HCEC 1CT (cell line): Measurements from ENCODE around the gene PPP1R14C.
"Not testable (repeated sequence)": the region's sequence is repeated elsewhere in the genome, so short reads cannot be mapped to it uniquely, and the experiment has no call there.

ENCODE experiments used
- DNase-seq: peaks from one replicate; pipeline ENCODE4 v3.0.0-alpha.2; 2017

The PPP1R14C gene

GRCh38 chr6:150228072-150228733, 85.4 kb downstream of the PPP1R14C start:
- DNase-seq: no peak

DNA sequence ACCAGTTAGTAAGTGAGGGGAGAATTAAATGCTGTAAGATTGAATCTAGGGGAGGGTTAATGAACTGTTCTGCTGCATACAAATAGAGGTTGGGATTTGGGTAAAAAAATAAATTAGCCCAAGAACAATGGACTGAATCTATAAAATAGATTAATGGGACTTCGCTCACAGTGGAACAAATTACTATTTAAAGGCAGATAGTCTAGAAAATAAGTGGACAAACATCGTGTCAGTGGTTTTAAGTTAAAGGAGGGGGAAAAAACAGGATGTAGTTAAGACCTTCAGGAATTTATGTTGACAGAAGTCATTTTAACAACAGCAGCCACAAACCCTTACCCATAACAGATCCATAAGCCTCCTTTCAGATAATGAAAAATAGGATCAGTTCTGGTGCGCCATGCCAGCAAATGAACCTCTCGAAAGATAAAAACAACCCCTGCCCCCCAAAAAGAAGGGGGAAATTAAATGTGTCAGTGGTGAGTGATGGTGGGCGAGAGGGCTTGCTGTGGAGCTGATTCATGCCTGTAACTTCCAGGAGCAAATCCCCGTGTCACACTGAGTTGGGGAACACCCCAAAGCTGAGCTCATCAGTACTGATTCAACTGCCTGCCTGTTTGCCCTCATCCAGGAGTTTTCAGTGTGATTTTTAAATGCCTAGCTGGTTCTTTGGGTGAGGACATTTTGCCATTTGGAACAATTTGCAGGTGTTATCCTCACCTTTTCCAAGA, 86.8 kb downstream of the PPP1R14C start:
- no peak for DNase-seq

- DNase-seq: no peak
These were observed 87.3 kb downstream of the PPP1R14C start for GRCh38 chr6:150230164-150230561.

DNA sequence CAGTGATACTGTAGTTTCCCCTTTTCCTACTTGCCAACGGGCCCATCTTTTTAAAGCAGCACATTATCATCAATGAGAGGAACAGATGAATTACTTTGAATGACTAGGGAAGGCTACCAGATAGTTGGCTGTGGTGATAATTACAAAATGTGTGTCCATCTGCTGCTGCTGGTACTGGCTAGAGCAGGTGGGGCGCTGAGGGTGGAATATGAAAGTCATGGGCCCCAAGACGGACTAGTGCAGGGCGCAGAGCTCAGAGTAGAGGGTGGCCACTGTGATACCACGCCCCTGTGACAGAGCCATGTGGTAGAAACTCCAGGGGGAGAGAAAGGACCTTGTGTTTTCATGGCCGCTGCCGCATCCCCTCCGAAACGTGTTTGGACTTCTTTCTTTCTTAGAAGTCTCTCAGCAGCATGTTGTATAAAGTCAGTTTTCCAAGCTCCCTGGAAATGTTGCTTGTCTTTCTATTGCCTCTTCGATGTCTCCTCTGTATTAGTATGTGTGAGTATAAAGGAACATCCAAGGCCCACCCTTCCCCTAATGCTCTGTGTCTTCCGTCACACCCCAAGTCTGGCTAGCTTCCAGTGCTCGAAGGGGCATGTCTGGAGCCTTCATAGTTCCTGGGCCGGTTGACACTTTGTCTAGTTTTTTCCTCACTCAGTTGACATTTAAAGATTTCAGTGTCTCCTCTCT, 88.1 kb downstream of the PPP1R14C start:
- DNase-seq: no peak

GRCh38 chr6:150231525-150231850, 88.6 kb downstream of the PPP1R14C start:
- DNase-seq: no peak

GRCh38 chr6:150233843-150234269, 91.0 kb downstream of the PPP1R14C start:
- no peak for DNase-seq

DNA sequence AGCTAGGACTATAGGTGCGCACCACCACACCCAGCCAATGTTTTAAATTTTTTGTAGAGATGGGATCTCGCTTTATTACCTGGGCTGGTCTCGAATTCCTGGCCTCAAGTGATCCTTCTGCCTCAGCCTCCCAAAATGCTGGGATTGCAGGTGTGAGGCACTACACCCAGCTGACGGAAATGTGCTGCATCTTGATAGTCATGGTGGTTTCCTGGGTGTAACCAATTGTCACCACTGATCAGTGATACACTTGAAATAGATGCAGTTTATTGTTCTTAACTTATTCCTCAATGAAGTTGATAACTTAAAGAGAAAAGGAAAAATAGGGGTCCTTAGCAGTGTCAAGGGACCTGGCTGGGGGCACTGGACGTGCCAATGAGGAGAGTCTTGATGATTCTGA, 92.4 kb downstream of the PPP1R14C start:
- no peak for DNase-seq

- DNase-seq: no peak
These were observed 93.3 kb downstream of the PPP1R14C start for GRCh38 chr6:150236114-150236513.

GRCh38 chr6:150236544-150236943, 93.7 kb downstream of the PPP1R14C start:
- no peak for DNase-seq

- DNase-seq: no peak
These were observed 94.8 kb downstream of the PPP1R14C start for GRCh38 chr6:150237626-150238025.

DNA sequence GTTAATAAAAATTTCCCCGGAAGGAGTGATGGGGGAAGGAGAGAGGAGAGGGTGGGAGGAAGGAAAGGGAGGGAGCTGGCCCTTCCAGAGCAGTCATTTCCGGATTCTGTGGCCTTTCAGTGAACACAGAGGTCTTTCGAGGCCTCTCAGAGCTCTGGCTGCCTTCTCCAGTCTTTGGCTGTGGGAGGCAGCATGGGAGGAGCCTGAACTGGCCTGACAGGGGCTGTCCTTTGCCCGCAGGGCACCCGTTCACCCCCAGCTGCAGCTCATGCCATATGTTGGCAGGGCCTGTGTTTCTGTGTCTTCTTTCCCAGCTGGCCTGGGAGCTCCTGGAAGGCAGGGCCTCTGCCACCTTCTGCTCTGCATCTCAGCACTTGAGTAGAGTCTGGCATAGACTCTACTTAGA, 95.5 kb downstream of the PPP1R14C start:
- no peak for DNase-seq

GRCh38 chr6:150238846-150239407, 96.1 kb downstream of the PPP1R14C start:
- no peak for DNase-seq

GRCh38 chr6:150241756-150242155, 98.9 kb downstream of the PPP1R14C start:
- DNase-seq: not testable (repeated sequence)

DNA sequence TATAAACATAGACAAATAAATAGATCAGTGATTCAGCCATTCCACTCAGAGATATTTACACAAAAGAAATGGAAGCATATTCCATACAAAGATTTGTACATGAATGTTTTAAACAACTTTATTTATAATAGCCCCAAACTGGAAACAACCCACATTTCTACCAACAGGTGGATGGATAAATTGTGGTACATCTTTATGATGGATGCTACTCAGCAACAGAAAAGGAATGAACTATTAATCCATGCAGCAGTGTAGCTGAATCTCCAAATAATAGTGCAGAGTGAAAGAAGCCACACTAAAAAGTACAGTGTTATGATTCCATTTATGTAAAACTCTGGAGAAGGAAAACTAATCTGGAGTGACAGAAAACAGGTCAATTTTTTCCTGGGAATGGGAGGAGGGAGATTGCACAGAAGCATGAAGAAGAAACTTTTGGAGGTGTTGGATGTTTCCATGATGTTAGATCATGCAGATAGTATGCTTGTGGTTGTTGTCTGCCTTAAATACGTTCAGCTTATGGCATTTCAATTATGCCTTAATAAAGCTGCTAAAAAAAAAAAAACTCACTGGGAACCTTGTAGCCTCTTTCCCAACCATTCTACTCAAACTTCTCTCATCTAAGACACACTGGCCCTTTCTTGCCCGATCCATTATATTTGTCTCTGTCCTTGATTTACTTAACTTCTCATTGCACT, 100.9 kb downstream of the PPP1R14C start:
- DNase-seq: no peak

- DNase-seq: no peak
These were observed 102.5 kb downstream of the PPP1R14C start for GRCh38 chr6:150245148-150245935.

DNA sequence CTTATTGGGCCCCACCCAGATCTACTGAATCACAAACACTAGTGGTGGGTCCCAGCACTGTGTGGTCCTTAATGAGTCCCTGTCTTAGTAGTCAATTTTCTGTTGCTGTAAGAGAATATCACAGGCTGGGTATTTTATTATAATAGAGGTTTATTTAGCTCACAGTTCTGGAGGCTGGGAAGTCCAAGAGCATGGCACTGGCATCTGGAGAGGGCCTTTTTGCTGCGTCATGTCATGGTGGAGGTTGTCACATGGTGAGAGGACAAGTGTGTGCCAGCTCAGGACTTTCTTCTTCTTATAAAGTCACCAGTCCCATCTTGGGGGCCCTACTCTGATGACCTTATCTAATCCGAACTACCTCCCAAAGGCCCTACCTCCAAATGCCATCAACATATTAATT, 105.0 kb downstream of the PPP1R14C start:
- DNase-seq: no peak

DNA sequence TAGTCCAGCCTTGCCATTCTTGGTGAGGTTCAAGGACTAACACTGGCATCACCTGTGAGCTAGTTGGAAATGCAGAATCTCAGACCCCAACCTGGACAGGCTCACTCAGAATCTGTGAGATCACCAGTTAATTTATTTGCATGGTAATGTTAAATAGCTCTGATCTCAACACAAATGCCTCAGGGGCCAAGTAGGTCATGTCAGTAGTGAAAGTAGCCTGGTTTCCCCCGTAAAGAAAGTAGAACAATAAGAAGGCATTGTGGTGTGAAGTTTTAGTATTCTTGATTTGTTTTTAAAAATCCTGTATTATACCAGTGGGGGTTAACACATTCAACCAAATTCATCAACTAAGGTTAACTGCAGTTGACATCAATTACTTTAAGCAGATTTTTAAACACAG, 105.5 kb downstream of the PPP1R14C start:
- no peak for DNase-seq

GRCh38 chr6:150249261-150249660, 106.4 kb downstream of the PPP1R14C start:
- DNase-seq: no peak

- no peak for DNase-seq
These were observed 108.0 kb downstream of the PPP1R14C start for GRCh38 chr6:150250826-150251225.

GRCh38 chr6:150251566-150252186, 108.8 kb downstream of the PPP1R14C start:
- DNase-seq: no peak

DNA sequence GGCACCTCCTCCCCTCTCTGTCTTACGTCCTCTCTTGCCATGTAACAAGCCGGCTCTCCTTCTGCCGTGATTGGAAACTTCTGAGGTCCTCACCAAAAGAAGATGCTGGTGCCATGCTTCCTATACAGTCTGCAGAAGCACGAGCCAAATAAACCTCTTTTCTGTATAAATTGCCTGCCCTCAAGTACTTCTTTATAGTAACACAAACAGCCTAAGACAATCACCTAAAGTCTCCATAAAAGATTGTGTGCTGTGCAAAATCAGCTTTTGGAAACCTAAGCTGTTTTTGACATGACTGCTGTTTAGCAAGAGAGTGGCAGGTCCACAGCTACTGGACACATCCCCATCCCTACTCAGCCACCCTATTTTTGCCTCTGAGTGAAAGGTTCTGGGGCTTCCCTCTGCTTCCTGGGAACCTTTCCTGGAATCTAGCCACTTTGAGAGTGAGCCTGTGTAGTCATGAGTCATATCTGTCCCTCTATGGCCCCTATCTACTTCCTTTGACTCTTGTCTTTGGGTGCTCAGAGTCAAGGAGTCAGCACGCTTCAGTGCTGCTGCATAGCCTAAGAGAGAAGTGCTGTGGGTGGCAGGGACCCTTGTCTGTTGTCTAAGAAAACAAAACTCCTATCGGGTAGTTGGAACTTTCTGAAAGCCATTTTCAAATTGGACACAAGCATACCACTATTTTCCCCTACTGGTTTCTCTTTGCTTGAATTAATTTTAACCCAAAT, 110.0 kb downstream of the PPP1R14C start:
- DNase-seq: no peak
